A673 (cell line): Measurements from ENCODE around the gene PPARGC1A. TPM values are rescaled to one million over a fixed set of nuclear protein-coding genes. Genes with fewer than 3 reads are reported as not detected.

Experiments used
- BruUV-seq: library from RNA; stranded (reverse); fragments of 400-500 nt; replicated peaks from 2 replicates; lab custom pipeline; 2021; lab: Mats Ljungman, UMichigan
- CTCF ChIA-PET: fragments of 300-600 bp; sonication (Branson Sonifier 250); formaldehyde crosslinking; loops from one replicate; lab custom pipeline; 2022; ENCODE audit warnings: antibody characterized with exemption; lab: Charles Lee
- POLR2A ChIA-PET: fragments of 300-600 bp; sonication (Branson Sonifier 250); formaldehyde crosslinking; loops from one replicate; lab custom pipeline; 2022; ENCODE audit warnings: antibody characterized with exemption; ENCODE audit not compliant: low non-redundant PET; lab: Charles Lee
- DNase-seq: peaks from one replicate; pipeline ENCODE4 v3.0.0-alpha.2; 2015; ENCODE audit warnings: low spot score
- H3K27ac ChIP-seq: fragments of 200-600 bp; sonication (generic); 2 replicates; pipeline ENCODE4 v1.5.1; 2016; ENCODE audit warnings: mixed run types, low read depth, mild to moderate bottlenecking, mixed read lengths, antibody characterized with exemption, low read length; ENCODE audit not compliant: poor library complexity, severe bottlenecking
- H3K27me3 ChIP-seq: fragments of 200-600 bp; sonication (generic); replicated peaks from 2 replicates; pipeline ENCODE4 v1.6.1; 2017; ENCODE audit warnings: mixed run types, low read depth, mild to moderate bottlenecking, mixed read lengths, antibody characterized with exemption, low read length; ENCODE audit not compliant: insufficient read depth, poor library complexity
- H3K36me3 ChIP-seq: fragments of 200-600 bp; sonication (generic); 2 replicates; pipeline ENCODE4 v1.6.1; 2016; ENCODE audit warnings: mixed run types, mild to moderate bottlenecking, mixed read lengths, antibody characterized with exemption, low read length; ENCODE audit not compliant: insufficient read depth, poor library complexity, severe bottlenecking
- H3K4me1 ChIP-seq: fragments of 200-600 bp; sonication (generic); 2 replicates; pipeline ENCODE4 v1.6.1; 2017; ENCODE audit warnings: mixed run types, mild to moderate bottlenecking, mixed read lengths, antibody characterized with exemption, low read length; ENCODE audit not compliant: insufficient read depth, poor library complexity, severe bottlenecking
- H3K4me3 ChIP-seq: fragments of 200-600 bp; sonication (generic); 2 replicates; pipeline ENCODE4 v1.5.1; 2016; ENCODE audit warnings: low read depth, mixed run types, mild to moderate bottlenecking, mixed read lengths, low read length; ENCODE audit not compliant: poor library complexity, severe bottlenecking
- H3K9me3 ChIP-seq: fragments of 200-600 bp; sonication (generic); 2 replicates; pipeline ENCODE4 v1.6.1; 2016; ENCODE audit warnings: mixed run types, low read depth, mild to moderate bottlenecking, mixed read lengths, antibody characterized with exemption, low read length; ENCODE audit not compliant: poor library complexity, severe bottlenecking
- CTCF ChIP-seq: fragments of 300-800, 200-600 bp; sonication (generic); conservative IDR thresholded peaks from 2 replicates; pipeline ENCODE4 v1.5.1; 2017; ENCODE audit warnings: low read depth, mild to moderate bottlenecking, antibody characterized with exemption, low read length, moderate library complexity, mixed read lengths
- EZH2 ChIP-seq: fragments of 200-600 bp; sonication (generic); IDR thresholded peaks from 2 replicates; pipeline ENCODE4 v1.6.1; 2017; ENCODE audit warnings: borderline replicate concordance, low read depth, mild to moderate bottlenecking, mixed read lengths, antibody characterized with exemption, low read length; ENCODE audit not compliant: poor library complexity, severe bottlenecking
- intact Hi-C: fragments of 100-400 bp; cut with micrococcal nuclease; formaldehyde crosslinking; loops from one replicate; pipeline ENCODE4 v1.10.0; 2022; ENCODE audit not compliant: unreplicated experiment
- total RNA-seq: library from RNA; stranded (reverse); gene quantifications from 2 replicates; pipeline ENCODE4 v1.2.3, GENCODE V29; 2021

Gene PPARGC1A
- total RNA-seq, 1 experiment from 2014 or later = not detected

- no TSS peak for BruUV-seq
- no peak for DNase-seq
- intact Hi-C loops = no loop called here
- Histone ChIP-seq H3K36me3 (no peaks in the 10 kb centered on the region), H3K9me3 (peaks cover 6% of the 10 kb centered on the region), H3K27me3 (no peaks in the 10 kb centered on the region), H3K4me1 (no peaks in the 10 kb centered on the region), H3K4me3 (no peak overlapping the region), H3K27ac (no peak overlapping the region)
- CTCF ChIA-PET = no interaction called here
- POLR2A ChIA-PET = no interaction called here
- TF ChIP-seq CTCF (no peak), EZH2 (no peak)
These were observed 144.5 kb downstream of the PPARGC1A start for GRCh38 chr4:23745377-23745776.
